ENCODE results near the gene RRP1B.
"Not testable (repeated sequence)": the region's sequence is repeated elsewhere in the genome, so short reads cannot be mapped to it uniquely, and the experiment has no call there.

Gene RRP1B

DNA sequence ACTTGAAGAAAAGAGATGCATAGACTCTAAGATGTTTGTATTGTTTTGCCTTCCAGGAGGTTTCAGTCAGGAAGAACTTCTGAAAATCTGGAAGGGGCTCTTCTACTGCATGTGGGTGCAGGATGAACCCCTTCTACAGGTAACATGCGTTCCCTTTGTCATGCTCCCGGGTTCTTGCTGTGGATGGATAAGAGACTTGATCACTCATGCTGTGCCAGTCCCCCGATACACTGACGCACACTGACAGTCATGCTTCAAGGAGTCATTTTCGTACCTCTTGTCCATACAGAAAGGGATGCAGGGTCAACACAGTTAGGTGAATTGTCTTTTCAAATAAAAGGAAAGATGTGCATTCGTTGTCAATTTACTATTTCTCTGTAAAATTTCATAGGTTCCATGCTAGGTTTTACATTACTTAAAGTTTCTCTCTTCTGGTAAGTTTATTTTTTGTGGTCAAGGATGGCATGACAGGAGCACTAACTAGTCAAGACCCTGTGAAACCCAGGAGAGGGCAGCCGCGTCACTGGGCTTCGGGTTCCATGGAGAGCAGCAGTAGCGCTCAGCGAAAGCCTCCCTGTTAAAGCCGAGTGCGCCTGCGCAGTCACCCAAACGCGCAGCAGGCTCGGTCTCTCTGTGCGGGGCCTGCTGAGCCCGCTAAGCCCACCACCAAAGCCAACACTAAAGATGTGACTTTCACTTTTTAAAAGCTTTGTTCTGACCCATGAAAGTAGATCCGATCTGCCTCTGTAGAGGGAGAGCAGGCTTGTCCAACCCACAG lies 10.7 kb downstream of the RRP1B start:
- DNase-seq (ENCODE audit: low read depth in 2 of 2), result no peak

DNA sequence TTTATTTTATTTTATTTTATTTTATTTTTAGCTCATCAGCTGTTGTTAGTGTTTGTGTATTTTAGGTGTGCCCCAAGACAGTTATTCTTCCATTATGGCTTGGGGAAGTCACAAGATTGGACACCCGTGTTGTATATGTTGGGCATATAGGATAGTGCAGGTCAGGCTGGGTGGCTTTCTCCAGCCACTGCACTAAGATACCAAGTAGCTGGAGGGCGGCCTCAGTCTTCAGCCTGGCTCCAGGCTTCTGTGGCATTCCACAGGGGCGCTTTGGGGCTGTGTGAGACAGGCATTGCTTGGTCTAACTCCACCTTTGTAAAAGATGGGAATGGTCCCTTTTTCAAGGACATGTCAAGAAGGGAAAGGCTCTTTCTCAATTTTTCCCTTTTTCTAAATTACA lies 16.5 kb downstream of the RRP1B start:
- no peak for DNase-seq (ENCODE audit: low read depth in 2 of 2)

DNA sequence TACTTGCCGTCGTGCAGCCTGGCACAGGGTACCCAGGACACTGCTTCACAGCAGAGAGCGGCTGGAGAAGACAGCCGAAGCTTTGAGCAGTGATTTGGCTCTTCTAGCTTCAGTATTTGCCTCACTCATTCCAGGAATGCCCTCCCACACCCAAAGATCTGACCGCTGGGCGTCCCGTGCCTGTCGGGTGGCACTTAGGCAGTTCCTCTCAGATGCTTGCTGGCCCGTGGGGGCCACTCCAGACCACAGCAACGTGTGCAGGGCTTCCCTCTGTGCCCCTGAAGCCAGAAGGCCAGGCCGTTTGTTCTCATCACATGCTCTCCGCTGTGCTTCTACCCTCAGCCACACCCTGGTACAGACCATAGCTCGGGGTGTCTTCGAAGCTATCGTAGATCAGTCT lies 17.0 kb downstream of the RRP1B start:
- DNase-seq (ENCODE audit: low read depth in 2 of 2), result no peak

DNA sequence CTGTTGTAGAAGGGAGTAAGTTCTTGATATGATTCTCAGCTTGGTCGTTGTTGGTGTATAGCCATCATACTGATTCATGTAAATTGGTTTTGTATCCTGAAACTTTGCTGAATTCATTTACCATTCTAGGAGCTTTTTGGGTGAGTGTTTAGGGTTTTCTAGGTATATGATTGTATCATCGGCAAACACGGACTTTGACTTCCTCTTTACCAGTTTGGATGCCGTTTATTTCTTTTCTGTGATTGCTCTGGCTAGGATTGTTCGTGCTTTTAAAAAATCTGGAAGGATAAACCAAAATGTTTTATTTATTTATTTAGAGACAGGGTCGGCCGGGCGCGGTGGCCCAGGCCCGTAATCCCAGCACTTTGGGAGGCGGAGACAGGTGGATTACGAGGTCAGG lies 20.6 kb downstream of the RRP1B start:
- no peak for DNase-seq (ENCODE audit: low read depth in 2 of 2)

DNA sequence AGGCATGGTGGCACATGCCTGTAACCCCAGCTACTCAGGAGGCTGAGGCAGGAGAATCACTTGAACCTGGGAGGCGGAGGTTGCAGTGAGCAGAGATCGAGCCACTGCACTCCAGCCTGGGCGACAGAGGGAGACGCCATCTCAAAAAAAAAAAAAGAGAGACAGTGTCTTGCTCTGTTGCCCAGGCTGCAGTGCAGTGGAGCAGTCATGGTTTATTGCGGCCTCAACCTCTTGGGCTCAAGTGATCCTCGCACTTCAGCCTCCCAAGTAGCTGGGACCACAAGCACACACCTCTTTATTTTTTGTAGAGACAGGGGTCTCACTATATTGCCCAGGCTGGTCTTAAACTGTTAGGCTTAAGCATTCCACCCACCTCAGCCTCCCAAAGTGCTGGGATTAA lies 21.1 kb downstream of the RRP1B start:
- DNase-seq (ENCODE audit: low read depth in 2 of 2), result not testable (repeated sequence)

DNA sequence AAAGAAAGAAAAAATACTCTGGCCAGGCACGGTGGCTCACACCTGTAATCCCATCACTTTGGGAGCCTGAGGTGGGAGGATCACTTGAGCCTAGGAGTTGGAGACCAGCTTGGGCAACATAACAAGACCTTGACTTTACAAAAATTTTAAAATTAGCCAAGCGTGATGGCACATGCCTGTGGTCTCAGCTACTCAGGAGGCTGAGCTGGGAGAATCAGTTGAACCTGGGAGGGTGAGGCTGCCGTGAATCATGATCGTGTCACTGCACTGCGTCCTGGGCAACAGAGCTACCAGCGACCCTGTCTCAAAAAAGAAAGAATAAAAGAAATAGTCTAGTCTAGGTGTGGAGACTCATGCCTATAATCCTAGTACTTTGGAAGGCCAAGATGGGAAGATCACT lies 22.3 kb downstream of the RRP1B start:
- DNase-seq (ENCODE audit: low read depth in 2 of 2), result no peak

DNA sequence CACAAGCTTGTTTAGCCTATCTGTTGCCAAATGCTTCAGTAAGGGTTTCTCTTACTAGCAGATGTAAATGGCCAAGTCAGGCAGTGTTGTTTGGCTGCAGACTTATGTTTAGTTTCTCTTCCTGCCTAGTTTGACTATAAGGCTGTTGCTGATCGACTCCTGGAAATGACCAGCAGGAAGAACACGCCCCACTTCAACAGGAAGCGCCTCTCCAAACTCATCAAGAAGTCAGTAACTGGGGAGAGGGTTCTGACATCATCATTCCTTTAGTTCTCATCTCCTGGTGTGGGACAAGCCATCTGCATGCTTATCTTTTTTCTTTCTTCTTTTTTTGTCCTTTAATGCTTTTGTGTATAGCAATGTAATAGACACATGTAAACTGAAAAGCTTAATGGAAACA lies 25.1 kb downstream of the RRP1B start:
- DNase-seq (ENCODE audit: low read depth in 2 of 2), result no peak

DNA sequence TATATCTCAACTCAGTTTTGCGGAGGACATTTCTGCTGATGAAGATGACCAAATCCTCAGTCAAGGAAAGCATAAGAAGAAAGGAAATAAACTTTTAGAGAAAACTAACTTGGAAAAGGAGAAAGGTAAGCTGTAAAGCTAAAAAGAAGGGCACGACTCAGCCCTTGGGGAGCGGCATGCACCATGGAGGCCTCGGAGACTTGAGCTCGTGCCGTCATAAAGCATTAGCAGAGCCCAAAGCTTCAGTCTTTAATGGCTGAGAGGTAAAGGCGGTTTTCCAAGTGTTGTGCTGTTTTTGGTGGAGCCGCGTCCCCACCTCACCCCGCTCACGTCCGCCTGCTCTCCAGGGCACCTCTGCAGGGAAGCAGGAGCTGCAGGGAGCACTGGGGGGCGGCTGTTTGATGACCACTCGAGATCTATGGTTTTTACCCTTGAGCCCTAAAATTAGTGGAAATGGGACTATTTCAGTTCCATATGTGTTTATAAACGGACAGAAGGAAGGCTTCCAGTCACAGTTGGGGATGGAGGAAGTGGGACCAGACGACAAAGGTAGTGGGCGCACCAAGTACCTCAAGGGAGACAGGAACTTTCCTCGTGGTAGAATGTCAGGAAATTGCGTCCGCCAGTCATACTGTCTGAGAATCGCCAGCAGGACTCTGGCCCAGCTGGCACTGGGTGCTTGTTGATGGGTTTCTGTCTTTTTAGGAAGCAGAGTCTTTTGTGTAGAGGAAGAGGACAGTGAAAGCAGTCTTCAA lies 27.6 kb downstream of the RRP1B start:
- no peak for DNase-seq (ENCODE audit: low read depth in 2 of 2)

DNA sequence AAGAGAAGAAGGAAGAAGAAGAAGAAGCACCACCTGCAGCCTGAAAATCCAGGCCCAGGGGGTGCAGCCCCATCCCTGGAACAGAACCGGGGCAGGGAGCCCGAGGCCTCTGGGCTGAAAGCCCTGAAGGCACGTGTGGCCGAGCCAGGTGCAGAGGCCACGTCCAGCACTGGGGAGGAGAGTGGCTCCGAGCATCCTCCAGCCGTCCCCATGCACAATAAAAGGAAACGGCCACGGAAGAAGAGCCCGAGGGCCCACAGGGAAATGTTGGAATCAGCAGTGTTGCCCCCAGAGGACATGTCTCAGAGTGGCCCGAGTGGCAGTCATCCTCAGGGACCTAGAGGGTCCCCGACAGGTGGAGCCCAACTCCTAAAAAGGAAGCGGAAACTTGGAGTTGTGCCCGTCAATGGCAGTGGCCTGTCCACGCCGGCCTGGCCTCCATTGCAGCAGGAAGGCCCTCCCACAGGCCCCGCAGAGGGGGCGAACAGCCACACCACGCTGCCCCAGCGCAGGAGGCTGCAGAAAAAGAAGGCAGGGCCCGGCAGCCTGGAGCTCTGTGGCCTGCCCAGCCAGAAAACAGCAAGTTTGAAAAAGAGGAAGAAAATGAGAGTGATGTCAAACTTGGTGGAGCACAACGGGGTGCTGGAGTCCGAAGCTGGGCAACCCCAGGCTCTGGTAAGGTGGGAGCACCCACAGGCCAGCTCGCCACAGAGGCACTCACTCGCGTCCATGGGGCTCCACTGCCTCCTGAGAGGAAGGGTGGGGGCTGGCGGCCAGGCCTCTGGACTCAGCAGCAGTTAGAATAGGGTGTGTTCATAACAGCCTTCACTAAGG lies 28.4 kb downstream of the RRP1B start:
- DNase-seq (ENCODE audit: low read depth in 2 of 2), result no peak

DNA sequence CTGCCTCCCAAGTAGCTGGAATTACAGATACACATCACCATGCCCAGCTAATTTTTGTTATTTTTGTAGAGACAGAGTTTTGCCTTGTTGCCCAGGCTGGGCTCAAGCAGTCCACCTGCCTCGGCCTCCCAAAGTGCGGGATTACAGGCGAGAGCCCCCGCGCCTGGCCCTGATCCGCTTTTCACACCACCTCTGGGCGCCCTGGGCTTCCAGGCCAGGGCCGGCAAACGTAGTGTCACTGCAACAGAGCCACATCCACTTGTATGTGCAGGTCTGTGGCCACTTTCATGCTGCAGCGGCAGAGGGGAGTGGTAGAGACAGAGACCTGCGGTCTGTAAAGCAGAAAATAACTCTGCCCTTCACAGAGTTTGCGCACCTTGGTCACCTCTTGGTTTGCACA lies 29.5 kb downstream of the RRP1B start:
- no peak for DNase-seq (ENCODE audit: low read depth in 2 of 2)

DNA sequence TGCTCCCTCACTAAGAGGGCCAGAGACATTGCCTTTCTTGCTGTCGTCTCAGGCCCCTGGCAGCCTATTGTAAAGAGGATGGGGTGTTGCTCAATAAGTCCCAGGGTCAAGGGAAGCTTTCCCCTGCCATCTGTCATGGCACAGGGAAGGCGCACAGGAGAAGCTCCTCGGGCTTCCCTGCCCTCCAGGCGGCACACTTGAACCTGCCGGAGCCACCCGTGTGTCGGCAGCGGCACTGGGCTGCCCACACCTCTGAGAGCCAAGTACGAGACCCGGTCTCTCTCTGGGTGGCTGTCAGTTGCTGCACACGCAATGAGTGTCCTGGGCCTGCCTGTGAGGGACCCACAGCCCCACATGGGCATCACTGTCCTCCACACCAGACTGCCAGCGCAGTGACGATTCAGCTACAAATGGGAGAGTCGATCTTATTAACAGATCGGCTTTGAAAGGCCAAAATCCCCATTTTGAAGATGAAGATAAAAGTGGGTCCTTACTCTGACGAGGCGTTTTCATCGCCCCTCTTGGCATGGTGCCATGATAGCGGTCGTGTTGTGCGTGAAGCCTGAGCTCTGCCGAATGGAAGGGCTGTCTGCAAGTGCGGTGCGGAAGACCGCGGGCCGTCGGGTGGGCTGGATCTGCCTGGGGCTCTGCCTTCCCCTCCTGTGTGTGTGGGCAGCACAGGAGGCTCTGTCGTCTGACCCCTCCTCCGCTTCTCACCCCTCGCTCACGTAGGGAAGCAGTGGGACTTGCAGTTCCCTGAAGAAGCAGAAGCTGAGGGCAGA lies 30.4 kb downstream of the RRP1B start:
- DNase-seq (ENCODE audit: low read depth in 2 of 2), result no peak

DNA sequence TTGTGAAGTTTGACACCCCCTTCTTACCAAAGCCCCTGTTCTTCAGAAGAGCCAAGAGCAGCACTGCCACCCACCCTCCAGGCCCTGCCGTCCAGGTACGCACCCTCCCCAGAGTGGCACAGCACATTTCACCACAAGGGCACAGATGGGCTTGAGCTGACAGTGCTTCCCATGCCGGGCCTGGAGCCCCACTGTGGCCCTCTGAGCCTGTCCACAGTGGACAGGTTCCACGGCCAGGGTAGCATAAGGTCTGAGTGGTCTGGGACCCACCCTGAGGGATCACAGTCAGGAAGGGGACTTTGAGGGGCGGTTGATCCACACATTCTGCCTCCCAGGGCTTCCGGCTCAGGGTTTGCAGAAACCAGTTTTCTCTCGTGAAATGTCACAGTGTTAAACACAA lies 31.0 kb downstream of the RRP1B start:
- DNase-seq (ENCODE audit: low read depth in 2 of 2), result no peak

DNA sequence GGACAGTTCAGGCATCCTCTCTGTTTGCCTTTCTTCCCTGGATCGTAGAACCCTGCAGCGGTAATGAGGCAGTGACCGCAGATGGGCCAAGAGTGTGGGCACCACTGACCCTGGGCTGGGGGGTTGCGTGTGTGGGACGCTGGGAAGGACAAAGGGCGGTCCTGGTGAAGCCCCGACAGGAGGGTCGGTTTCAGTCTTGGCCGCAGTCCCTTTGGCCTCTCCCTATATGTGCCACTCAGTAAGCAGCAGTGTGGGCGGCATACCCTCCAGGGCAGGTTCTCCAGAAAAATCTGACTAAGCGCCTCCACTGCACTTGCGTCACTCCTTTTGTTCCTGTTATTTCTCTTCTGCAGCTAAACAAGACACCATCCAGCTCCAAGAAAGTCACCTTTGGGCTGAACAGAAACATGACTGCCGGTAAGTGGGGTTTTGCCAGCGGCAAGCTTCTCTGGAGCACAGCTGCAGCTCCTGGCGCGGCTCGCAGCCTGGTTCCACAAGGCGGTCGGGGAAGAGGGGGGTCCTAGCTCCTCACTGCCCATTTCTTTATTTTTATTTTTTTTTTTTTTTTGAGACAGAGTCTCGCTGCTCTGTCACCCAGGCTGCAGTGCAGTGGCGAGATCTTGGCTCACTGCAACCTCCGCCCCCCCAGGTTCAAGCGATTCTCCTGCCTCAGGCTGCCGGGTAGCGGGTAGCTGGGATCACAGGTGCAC lies 31.9 kb downstream of the RRP1B start:
- no peak for DNase-seq (ENCODE audit: low read depth in 2 of 2)

DNA sequence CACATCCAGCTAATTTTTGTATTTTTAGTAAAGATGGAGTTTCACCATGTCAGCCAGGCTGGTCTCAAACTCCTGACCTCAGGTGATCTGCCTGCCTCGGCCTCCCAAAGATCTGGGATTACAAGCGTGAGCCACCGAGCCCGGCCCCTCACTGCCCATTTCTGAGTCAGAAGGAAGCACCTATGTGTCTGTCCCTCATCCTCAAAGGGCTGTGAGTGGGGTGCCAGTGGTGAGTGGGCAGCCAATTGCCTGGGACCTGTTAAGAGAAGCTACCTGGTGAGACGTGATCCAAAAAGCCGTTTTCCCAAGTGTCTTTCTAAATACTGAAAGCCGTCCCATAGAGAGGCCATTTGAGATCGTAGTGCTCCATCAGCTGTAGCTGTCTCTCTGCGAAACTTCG lies 32.4 kb downstream of the RRP1B start:
- no peak for DNase-seq (ENCODE audit: low read depth in 2 of 2)

DNA sequence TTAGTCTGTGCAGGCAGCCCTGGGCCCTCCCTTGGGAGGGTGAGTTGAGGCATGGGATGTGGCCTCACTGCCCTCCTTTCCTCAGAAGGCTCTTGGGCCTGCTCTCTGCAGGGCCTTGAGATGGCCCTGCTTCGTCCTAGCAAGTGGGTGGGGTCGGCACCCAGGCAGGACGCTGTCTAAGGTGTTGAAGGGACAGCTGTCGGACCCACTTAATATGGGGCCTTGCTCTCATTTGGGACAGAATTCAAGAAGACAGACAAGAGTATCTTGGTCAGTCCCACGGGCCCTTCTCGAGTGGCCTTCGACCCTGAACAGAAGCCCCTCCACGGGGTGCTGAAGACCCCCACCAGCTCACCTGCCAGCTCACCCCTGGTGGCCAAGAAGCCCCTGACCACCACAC lies 33.6 kb downstream of the RRP1B start:
- DNase-seq (ENCODE audit: low read depth in 2 of 2), result no peak

DNA sequence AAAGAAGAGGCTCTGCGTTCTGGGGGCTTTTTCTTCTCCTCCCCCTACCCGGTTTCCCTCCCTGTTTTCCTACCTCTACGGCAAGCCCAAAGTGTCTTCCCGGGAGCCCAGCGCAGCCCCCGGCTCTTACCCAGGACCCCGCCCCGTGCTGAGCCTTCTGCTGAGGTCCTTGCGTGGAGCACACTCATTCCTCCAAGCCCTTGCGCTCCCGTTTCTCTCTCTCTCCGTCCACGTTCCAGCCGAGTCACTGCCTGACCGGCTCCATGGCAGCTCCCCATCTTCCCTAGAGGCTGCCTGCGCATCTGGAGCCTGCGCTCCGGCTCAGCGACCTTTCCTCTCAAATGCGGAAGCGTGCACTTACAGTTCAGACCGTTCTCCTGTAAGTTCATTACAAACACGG lies 34.6 kb downstream of the RRP1B start:
- DNase-seq (ENCODE audit: low read depth in 2 of 2), result no peak

DNA sequence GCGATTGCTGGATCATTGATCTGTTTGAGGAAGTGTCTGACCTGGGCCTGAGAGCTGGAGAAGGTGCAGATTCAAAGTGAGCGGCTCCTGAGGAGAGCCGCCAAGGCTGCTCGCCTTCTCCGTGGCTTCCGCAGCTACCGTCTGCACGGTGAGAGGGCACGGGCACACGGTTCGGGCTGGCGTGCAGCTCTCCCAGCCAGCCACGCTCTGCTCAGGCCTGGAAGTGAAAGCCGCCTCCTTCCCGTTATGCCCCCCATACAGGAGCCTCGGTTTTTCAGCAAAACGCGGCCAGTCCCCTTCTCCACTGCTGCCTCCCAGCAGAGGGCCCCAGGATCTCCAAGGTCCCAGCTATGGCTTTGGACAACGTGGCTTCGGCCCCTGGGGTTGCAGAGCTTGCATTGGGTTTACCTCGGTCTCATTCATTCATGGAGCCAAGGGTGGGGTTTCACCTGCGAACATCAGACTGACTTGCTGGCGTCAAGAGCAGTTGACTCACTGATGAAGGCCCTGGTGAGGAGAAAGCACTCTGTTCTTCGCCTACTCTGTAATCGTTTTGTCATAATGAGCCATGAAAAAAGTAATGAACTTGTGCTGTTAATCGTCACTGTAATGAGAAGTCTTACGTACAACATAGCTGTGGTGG lies 35.2 kb downstream of the RRP1B start:
- DNase-seq (ENCODE audit: low read depth in 2 of 2), result no peak

DNA sequence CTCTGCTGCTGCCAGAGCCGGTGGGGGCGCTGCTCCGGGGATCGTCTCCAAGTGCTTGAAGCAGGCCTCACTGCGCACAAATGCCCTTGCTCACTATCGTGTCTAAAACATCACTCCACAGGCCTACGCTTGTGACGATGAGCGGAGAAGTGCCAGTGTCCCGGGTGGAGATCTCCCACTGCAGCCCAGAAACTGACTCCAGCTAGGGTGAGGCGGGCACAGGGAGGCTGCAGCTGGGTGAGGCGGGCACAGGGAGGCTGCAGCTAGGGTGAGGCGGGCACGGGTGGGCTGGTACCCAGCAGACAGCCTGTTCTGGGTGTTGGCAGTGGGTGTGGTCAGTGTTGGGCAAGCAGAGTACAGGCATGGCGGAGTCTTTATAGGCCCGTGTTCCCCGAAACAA lies 36.9 kb downstream of the RRP1B start:
- DNase-seq (ENCODE audit: low read depth in 2 of 2), result no peak

DNA sequence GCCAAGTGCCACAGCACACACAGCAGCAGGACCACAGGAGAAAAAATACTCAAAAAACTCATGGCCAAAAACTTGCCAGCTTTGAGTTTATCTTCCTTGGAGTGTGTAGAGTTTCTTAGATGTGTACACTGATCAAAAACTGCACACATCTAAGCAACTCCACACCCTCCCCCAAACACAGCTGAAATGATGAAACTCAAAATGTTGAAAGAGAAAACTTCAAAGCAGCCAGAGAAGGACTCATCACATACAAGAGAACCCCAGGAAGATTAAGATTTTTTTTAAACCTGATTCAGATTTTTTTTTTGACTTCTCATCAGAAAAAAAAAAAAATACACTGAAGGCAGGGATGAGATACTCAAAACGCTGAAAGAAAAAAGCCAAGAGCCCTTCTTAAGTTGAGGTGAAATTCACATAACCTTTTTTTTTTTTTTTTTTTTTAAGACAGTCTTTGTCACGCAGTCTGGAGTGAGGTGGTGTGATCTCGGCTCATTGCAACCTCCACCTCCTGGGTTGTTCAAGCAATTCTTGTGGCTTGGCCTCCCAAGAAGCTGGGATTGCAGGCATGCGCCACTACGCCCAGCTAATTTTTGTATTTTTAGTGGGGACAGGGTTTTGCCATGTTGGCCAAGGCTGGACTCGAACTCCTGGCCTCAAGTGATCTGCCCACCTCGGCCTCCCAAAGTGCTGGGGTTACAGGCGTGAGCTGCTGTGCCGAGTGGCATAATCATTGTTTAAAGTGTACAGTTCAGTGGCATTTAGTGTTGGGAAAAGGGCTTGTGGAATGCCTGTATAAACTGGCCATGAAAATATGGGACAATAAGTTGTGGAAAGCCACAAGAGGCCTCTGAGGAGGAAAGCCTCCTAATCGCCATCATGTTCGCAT lies 38.6 kb downstream of the RRP1B start:
- DNase-seq (ENCODE audit: low read depth in 2 of 2), result no peak

DNA sequence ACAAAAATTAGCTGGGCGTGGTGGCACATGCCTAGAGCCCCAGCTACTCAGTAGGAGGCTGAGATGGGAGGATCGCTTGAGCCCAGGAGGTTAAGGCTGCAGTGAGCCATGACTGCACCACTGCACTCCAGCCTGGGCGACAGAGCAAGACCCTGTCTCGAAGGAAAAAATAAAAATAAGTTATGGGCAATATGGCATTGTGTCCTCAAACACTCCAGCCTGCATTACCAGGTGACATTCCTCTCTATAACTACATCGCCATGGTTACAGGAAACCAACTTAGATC lies 40.1 kb downstream of the RRP1B start:
- DNase-seq (ENCODE audit: low read depth in 2 of 2), result not testable (repeated sequence)
